HFFc6 (cell line): ENCODE data around the gene PLEKHG5. TPM values are rescaled to one million over a fixed set of nuclear protein-coding genes. Genes with fewer than 3 reads are reported as not detected.

Experiments
- DNase-seq: peaks from one replicate; pipeline ENCODE4 v3.0.0-alpha.2; 2018
- H3K27ac Mint-ChIP-seq: 2 replicates; pipeline ENCODE4 v1.8.0; 2020; ENCODE audit warnings: mild to moderate bottlenecking, mixed read lengths
- H3K27me3 Mint-ChIP-seq: 2 replicates; pipeline ENCODE4 v1.8.0; 2021; ENCODE audit warnings: mild to moderate bottlenecking, moderate library complexity, mixed read lengths; ENCODE audit not compliant: insufficient read depth
- H3K36me3 Mint-ChIP-seq: 2 replicates; pipeline ENCODE4 v1.8.0; 2021; ENCODE audit warnings: low read depth, mixed read lengths
- H3K4me1 Mint-ChIP-seq: 2 replicates; pipeline ENCODE4 v1.8.0; 2020; ENCODE audit warnings: low read depth, mixed read lengths
- H3K4me3 Mint-ChIP-seq: 2 replicates; pipeline ENCODE4 v1.8.0; 2020; ENCODE audit warnings: mild to moderate bottlenecking, moderate library complexity, mixed read lengths
- H3K9me3 Mint-ChIP-seq: 2 replicates; pipeline ENCODE4 v1.8.0; 2020; ENCODE audit warnings: mild to moderate bottlenecking, mixed read lengths
- CTCF ChIP-seq: fragments of 200-600 bp; sonication (generic); IDR thresholded peaks from 2 replicates; pipeline ENCODE4 v1.5.0; 2021; ENCODE audit warnings: antibody characterized with exemption, mild to moderate bottlenecking
- total RNA-seq, 6 experiments: library from RNA; stranded (reverse); fragmentation: NEBNext Ultra II Directional; extraction: Animal tissue kit (Norgen Biotek cat#: 25700); gene quantifications; 2 replicates in 1 of 6; 3 replicates in 5 of 6; pipeline ENCODE4 v1.2.3, GENCODE V29; 2021

The PLEKHG5 gene
- total RNA-seq, 6 experiments from 2014 or later, result 6.4 to 7.2 (median 6.6) TPM

- DNase-seq, result no peak
- no peaks in the 10 kb centered on the region for H3K4me1 Mint-ChIP-seq
- no peak for TF ChIP-seq CTCF
These were observed 13.4 kb upstream of the PLEKHG5 start for GRCh38 chr1:6504887-6505286.

GRCh38 chr1:6503884-6504602 is 12.6 kb upstream of the PLEKHG5 start:
- H3K27me3 Mint-ChIP-seq, result peaks cover 12% of the 10 kb centered on the region
- H3K4me1 Mint-ChIP-seq, result no peaks in the 10 kb centered on the region
- H3K4me3 Mint-ChIP-seq, result no peak overlapping the region
- H3K27ac Mint-ChIP-seq, result no peak overlapping the region
- no peaks in the 10 kb centered on the region for H3K9me3 Mint-ChIP-seq
- no peaks in the 10 kb centered on the region for H3K36me3 Mint-ChIP-seq
- DNase-seq, result no peak
- TF ChIP-seq CTCF, result no peak

More at GRCh38 chr1:6504887-6505286, 13.4 kb upstream of the PLEKHG5 start:
- Mint-ChIP-seq H3K9me3 (no peaks in the 10 kb centered on the region), H3K4me3 (no peak overlapping the region), H3K36me3 (no peaks in the 10 kb centered on the region), H3K27ac (no peak overlapping the region), H3K27me3 (peaks cover 12% of the 10 kb centered on the region)

GRCh38 chr1:6502000-6502891 is 10.8 kb upstream of the PLEKHG5 start:
- no peak for DNase-seq
- Mint-ChIP-seq H3K4me1 (peaks cover 6% of the 10 kb centered on the region; the same call in 1 of the 2 replicates), H3K4me3 (no peak overlapping the region), H3K27ac (no peak overlapping the region), H3K9me3 (no peaks in the 10 kb centered on the region), H3K36me3 (no peaks in the 10 kb centered on the region), H3K27me3 (peaks cover 12% of the 10 kb centered on the region)
- TF ChIP-seq CTCF, result no peak

- Mint-ChIP-seq H3K27me3 (peaks cover 6% of the 10 kb centered on the region), H3K27ac (no peak overlapping the region), H3K4me3 (no peak overlapping the region), H3K4me1 (peaks cover 6% of the 10 kb centered on the region; the same call in 1 of the 2 replicates), H3K9me3 (no peaks in the 10 kb centered on the region), H3K36me3 (no peaks in the 10 kb centered on the region)
- DNase-seq, result no peak
- no peak for TF ChIP-seq CTCF
These were observed 9.9 kb upstream of the PLEKHG5 start for GRCh38 chr1:6501279-6501813.

GRCh38 chr1:6500544-6501278 is 9.2 kb upstream of the PLEKHG5 start:
- no peak overlapping the region for H3K4me3 Mint-ChIP-seq
- peaks cover 6% of the 10 kb centered on the region; the same call in 1 of the 2 replicates for H3K4me1 Mint-ChIP-seq
- H3K27ac Mint-ChIP-seq, result no peak overlapping the region
- DNase-seq, result no peak
- H3K27me3 Mint-ChIP-seq, result peaks cover 10% of the 10 kb centered on the region
- H3K9me3 Mint-ChIP-seq, result no peaks in the 10 kb centered on the region
- TF ChIP-seq CTCF, result no peak
- no peaks in the 10 kb centered on the region for H3K36me3 Mint-ChIP-seq
